GM12864 (cell line): ENCODE results near the gene SPC25.

Experiments
- DNase-seq: peaks from one replicate; pipeline ENCODE4 v3.0.0-alpha.2; 2011; ENCODE audit warnings: low read depth
- H3K4me3 ChIP-seq: 2 replicates; pipeline ENCODE4 v1.5.1; 2011; ENCODE audit warnings: mild to moderate bottlenecking, low read depth, low read length, control low read depth
- TF ChIP-seq, protein P1 (sequence below): IDR thresholded peaks from 2 replicates; pipeline ENCODE4 v1.5.1; 2011; ENCODE audit warnings: low read depth, mild to moderate bottlenecking, moderate library complexity, low read length, control low read depth, inconsistent platforms; ENCODE audit errors: missing control alignments

The SPC25 gene

DNA sequence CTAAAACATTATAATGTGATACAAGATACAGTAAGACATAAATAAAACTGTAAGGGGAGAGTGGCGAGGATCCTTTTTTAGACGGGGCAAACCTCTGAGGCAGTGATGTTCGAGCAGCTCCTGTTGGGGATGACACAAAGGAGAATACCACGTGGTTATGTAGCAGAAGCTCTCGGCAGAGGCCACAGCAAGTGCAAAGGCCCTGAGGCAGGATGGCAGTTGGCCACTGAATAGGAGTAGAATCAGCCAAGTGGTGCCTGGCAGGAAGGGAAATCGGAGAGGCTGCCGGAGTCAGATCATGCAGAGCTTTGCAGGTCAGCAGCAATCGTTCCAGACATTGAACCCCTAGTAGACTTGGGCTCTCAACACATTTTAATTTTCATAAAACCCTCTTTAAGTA is 68.7 kb downstream of the SPC25 start:
- H3K4me3 ChIP-seq, result no peak overlapping the region
- no peak for DNase-seq
- TF ChIP-seq, protein P1, sequence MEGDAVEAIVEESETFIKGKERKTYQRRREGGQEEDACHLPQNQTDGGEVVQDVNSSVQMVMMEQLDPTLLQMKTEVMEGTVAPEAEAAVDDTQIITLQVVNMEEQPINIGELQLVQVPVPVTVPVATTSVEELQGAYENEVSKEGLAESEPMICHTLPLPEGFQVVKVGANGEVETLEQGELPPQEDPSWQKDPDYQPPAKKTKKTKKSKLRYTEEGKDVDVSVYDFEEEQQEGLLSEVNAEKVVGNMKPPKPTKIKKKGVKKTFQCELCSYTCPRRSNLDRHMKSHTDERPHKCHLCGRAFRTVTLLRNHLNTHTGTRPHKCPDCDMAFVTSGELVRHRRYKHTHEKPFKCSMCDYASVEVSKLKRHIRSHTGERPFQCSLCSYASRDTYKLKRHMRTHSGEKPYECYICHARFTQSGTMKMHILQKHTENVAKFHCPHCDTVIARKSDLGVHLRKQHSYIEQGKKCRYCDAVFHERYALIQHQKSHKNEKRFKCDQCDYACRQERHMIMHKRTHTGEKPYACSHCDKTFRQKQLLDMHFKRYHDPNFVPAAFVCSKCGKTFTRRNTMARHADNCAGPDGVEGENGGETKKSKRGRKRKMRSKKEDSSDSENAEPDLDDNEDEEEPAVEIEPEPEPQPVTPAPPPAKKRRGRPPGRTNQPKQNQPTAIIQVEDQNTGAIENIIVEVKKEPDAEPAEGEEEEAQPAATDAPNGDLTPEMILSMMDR, result no peak
